ENCODE measurements around the gene DACH1.

- TF ChIP-seq POLR2AphosphoS5 (IDR thresholded peaks at IDR 0.05; ENCODE audit: borderline replicate concordance, low read depth, low read length) (no peak), EZH2 (IDR thresholded peaks at IDR 0.05) (no peak), FOXP2 (optimal IDR thresholded peaks at IDR 0.05; ENCODE audit: control extremely low read depth, extremely low read length, insufficient read depth) (no peak)
These were observed 418.8 kb downstream of the DACH1 start for GRCh38 chr13:71448080-71448630.
